ENCODE data around the gene KTN1. TPM values are rescaled to one million over a fixed set of nuclear protein-coding genes. Genes with fewer than 3 reads are reported as not detected.
A peak's percentile ranks its signal among the peaks of the same experiment; 100 is the strongest.

Gene KTN1
- total and polyA plus RNA-seq, 3 experiments from 2014 or later, result 50.4 to 146 (median 145) TPM

GRCh38 chr14:55607386-55607785 is 27.4 kb downstream of the KTN1 start:
- Histone ChIP-seq H3K36me3 (ENCODE audit: insufficient read depth, low read length) (no peaks in the 10 kb centered on the region), H3K9me3 (ENCODE audit: low read length) (no peaks in the 10 kb centered on the region), H3K27ac (ENCODE audit: low read depth, low read length) (no peak overlapping the region), H3K4me3 (ENCODE audit: low read length) (no peak overlapping the region), H3K4me1 (ENCODE audit: insufficient read depth, low read length) (peaks cover 26% of the 10 kb centered on the region), H3K27me3 (ENCODE audit: insufficient read depth, low read length, poor library complexity, severe bottlenecking) (no peaks in the 10 kb centered on the region)
- ChIA-PET CTCF (no interaction called here), POLR2A (no interaction called here)
- H3K27me3 Mint-ChIP-seq, result no peaks in the 10 kb centered on the region
- H3K4me1 Mint-ChIP-seq, result peaks cover 37 to 42% (median 41%) of the 10 kb centered on the region in 3 donors
- DNase-seq, result no peak
- no peaks in the 10 kb centered on the region for H3K9me3 Mint-ChIP-seq
- peak overlapping the region in 1 of 8 donors; percentile 10 for H3K27ac Mint-ChIP-seq
- H3K4me3 Mint-ChIP-seq, result no peak overlapping the region
- peaks cover 0 to 16% (median 5%) of the 10 kb centered on the region in 3 donors for H3K36me3 Mint-ChIP-seq

- no peak overlapping the region for H3K27ac ChIP-seq (ENCODE audit: low read depth, low read length)
- peaks cover 46 to 60% (median 60%) of the 10 kb centered on the region in 3 donors for H3K4me1 Mint-ChIP-seq
- CTCF ChIA-PET, result no interaction called here
- POLR2A ChIA-PET, result no interaction called here
- no peak for DNase-seq
- no peak overlapping the region for H3K4me3 ChIP-seq (ENCODE audit: low read length)
- no peak overlapping the region for H3K4me3 Mint-ChIP-seq
- peaks cover 0 to 35% (median 13%) of the 10 kb centered on the region in 3 donors for H3K36me3 Mint-ChIP-seq
- H3K36me3 ChIP-seq (ENCODE audit: insufficient read depth, low read length), result no peaks in the 10 kb centered on the region
- H3K9me3 ChIP-seq (ENCODE audit: low read length), result no peaks in the 10 kb centered on the region
- peak overlapping the region in 1 of 8 donors; percentile 34 for H3K27ac Mint-ChIP-seq
- no peaks in the 10 kb centered on the region for H3K27me3 ChIP-seq (ENCODE audit: insufficient read depth, low read length, poor library complexity, severe bottlenecking)
- no peaks in the 10 kb centered on the region for H3K27me3 Mint-ChIP-seq
- peaks cover 10% of the 10 kb centered on the region for H3K4me1 ChIP-seq (ENCODE audit: insufficient read depth, low read length)
- H3K9me3 Mint-ChIP-seq, result no peaks in the 10 kb centered on the region
Measured at GRCh38 chr14:55609681-55610080, 29.7 kb downstream of the KTN1 start.

GRCh38 chr14:55610713-55611370 is 30.8 kb downstream of the KTN1 start:
- H3K27ac ChIP-seq (ENCODE audit: low read depth, low read length), result no peak overlapping the region
- H3K4me1 ChIP-seq (ENCODE audit: insufficient read depth, low read length), result peaks cover 10% of the 10 kb centered on the region
- no peak overlapping the region for H3K4me3 ChIP-seq (ENCODE audit: low read length)
- POLR2A ChIA-PET, result no interaction called here
- Mint-ChIP-seq H3K9me3 (no peaks in the 10 kb centered on the region), H3K4me3 (no peak overlapping the region), H3K27me3 (no peaks in the 10 kb centered on the region), H3K36me3 (peaks cover 0 to 40% (median 19%) of the 10 kb centered on the region in 3 donors), H3K27ac (no peak overlapping the region), H3K4me1 (peaks cover 41 to 63% (median 60%) of the 10 kb centered on the region in 3 donors)
- H3K9me3 ChIP-seq (ENCODE audit: low read length), result no peaks in the 10 kb centered on the region
- H3K36me3 ChIP-seq (ENCODE audit: insufficient read depth, low read length), result no peaks in the 10 kb centered on the region
- CTCF ChIA-PET, result no interaction called here
- no peak for DNase-seq
- H3K27me3 ChIP-seq (ENCODE audit: insufficient read depth, low read length, poor library complexity, severe bottlenecking), result no peaks in the 10 kb centered on the region

- peaks cover 0 to 3% of the 10 kb centered on the region in 2 donors for H3K27me3 Mint-ChIP-seq
- no peak overlapping the region for H3K4me3 Mint-ChIP-seq
- Histone ChIP-seq H3K4me3 (ENCODE audit: low read length) (no peak overlapping the region), H3K27ac (ENCODE audit: low read depth, low read length) (no peak overlapping the region), H3K4me1 (ENCODE audit: insufficient read depth, low read length) (peaks cover 10% of the 10 kb centered on the region), H3K9me3 (ENCODE audit: low read length) (no peaks in the 10 kb centered on the region), H3K36me3 (ENCODE audit: insufficient read depth, low read length) (no peaks in the 10 kb centered on the region), H3K27me3 (ENCODE audit: insufficient read depth, low read length, poor library complexity, severe bottlenecking) (no peaks in the 10 kb centered on the region)
- H3K4me1 Mint-ChIP-seq, result peaks cover 34 to 55% (median 52%) of the 10 kb centered on the region in 3 donors
- no peak for DNase-seq
- ChIA-PET CTCF (no interaction called here), POLR2A (no interaction called here)
- peak overlapping the region in 1 of 8 donors; percentile 20 for H3K27ac Mint-ChIP-seq
- H3K9me3 Mint-ChIP-seq, result no peaks in the 10 kb centered on the region
- H3K36me3 Mint-ChIP-seq, result peaks cover 10 to 51% (median 24%) of the 10 kb centered on the region in 3 donors
Measured at GRCh38 chr14:55611859-55612258, 31.9 kb downstream of the KTN1 start.

- Histone ChIP-seq H3K27ac (ENCODE audit: low read depth, low read length) (no peak overlapping the region), H3K27me3 (ENCODE audit: insufficient read depth, low read length, poor library complexity, severe bottlenecking) (no peaks in the 10 kb centered on the region), H3K36me3 (ENCODE audit: insufficient read depth, low read length) (peaks cover 15% of the 10 kb centered on the region), H3K4me3 (ENCODE audit: low read length) (no peak overlapping the region), H3K9me3 (ENCODE audit: low read length) (no peaks in the 10 kb centered on the region), H3K4me1 (ENCODE audit: insufficient read depth, low read length) (no peaks in the 10 kb centered on the region)
- DNase-seq, result no peak
- Mint-ChIP-seq H3K27ac (no peak overlapping the region), H3K27me3 (peaks cover 0 to 3% of the 10 kb centered on the region in 2 donors), H3K36me3 (peaks cover 21 to 69% (median 33%) of the 10 kb centered on the region in 3 donors), H3K4me1 (peaks cover 22 to 36% (median 35%) of the 10 kb centered on the region in 3 donors), H3K4me3 (no peak overlapping the region), H3K9me3 (peaks cover 0 to under 1% (median 0%) of the 10 kb centered on the region in 5 donors)
- CTCF ChIA-PET, result no interaction called here
- POLR2A ChIA-PET, result no interaction called here
Measured at GRCh38 chr14:55614304-55614703, 34.3 kb downstream of the KTN1 start.

- POLR2A ChIA-PET, result no interaction called here
- no peak overlapping the region for H3K27ac Mint-ChIP-seq
- H3K9me3 Mint-ChIP-seq, result peaks cover 0 to 7% (median 6%) of the 10 kb centered on the region in 5 donors
- H3K27me3 Mint-ChIP-seq, result peaks cover 0 to 3% of the 10 kb centered on the region in 2 donors
- Histone ChIP-seq H3K4me1 (ENCODE audit: insufficient read depth, low read length) (no peaks in the 10 kb centered on the region), H3K9me3 (ENCODE audit: low read length) (no peaks in the 10 kb centered on the region), H3K27me3 (ENCODE audit: insufficient read depth, low read length, poor library complexity, severe bottlenecking) (no peaks in the 10 kb centered on the region), H3K36me3 (ENCODE audit: insufficient read depth, low read length) (peaks cover 42% of the 10 kb centered on the region), H3K4me3 (ENCODE audit: low read length) (no peak overlapping the region), H3K27ac (ENCODE audit: low read depth, low read length) (no peak overlapping the region)
- CTCF ChIA-PET, result no interaction called here
- H3K4me1 Mint-ChIP-seq, result peaks cover 0 to 8% (median 4%) of the 10 kb centered on the region in 3 donors
- H3K4me3 Mint-ChIP-seq, result no peak overlapping the region
- peaks cover 47 to 87% (median 54%) of the 10 kb centered on the region in 3 donors for H3K36me3 Mint-ChIP-seq
- no peak for DNase-seq
Measured at GRCh38 chr14:55620277-55620676, 40.3 kb downstream of the KTN1 start.

GRCh38 chr14:55620981-55621380 is 41.0 kb downstream of the KTN1 start:
- no peaks in the 10 kb centered on the region for H3K9me3 ChIP-seq (ENCODE audit: low read length)
- ChIA-PET CTCF (no interaction called here), POLR2A (no interaction called here)
- peaks cover 44 to 88% (median 53%) of the 10 kb centered on the region in 3 donors for H3K36me3 Mint-ChIP-seq
- peaks cover 42% of the 10 kb centered on the region for H3K36me3 ChIP-seq (ENCODE audit: insufficient read depth, low read length)
- H3K27ac ChIP-seq (ENCODE audit: low read depth, low read length), result no peak overlapping the region
- no peaks in the 10 kb centered on the region for H3K27me3 ChIP-seq (ENCODE audit: insufficient read depth, low read length, poor library complexity, severe bottlenecking)
- H3K27ac Mint-ChIP-seq, result peak overlapping the region in 1 of 8 donors; percentile 38
- H3K4me1 Mint-ChIP-seq, result peaks cover 0 to 15% (median 4%) of the 10 kb centered on the region in 3 donors
- H3K4me1 ChIP-seq (ENCODE audit: insufficient read depth, low read length), result no peaks in the 10 kb centered on the region
- peaks cover 0 to 3% of the 10 kb centered on the region in 2 donors for H3K27me3 Mint-ChIP-seq
- H3K4me3 ChIP-seq (ENCODE audit: low read length), result no peak overlapping the region
- peaks cover 0 to 7% (median 6%) of the 10 kb centered on the region in 5 donors for H3K9me3 Mint-ChIP-seq
- no peak overlapping the region for H3K4me3 Mint-ChIP-seq
- DNase-seq, result no peak

GRCh38 chr14:55621391-55621790 is 41.4 kb downstream of the KTN1 start:
- H3K27ac Mint-ChIP-seq, result peak overlapping the region in 1 of 8 donors; percentile 38
- H3K27me3 ChIP-seq (ENCODE audit: insufficient read depth, low read length, poor library complexity, severe bottlenecking), result no peaks in the 10 kb centered on the region
- no peak overlapping the region for H3K4me3 ChIP-seq (ENCODE audit: low read length)
- peaks cover 0 to 7% (median 6%) of the 10 kb centered on the region in 5 donors for H3K9me3 Mint-ChIP-seq
- POLR2A ChIA-PET, result no interaction called here
- no peak for DNase-seq
- H3K27ac ChIP-seq (ENCODE audit: low read depth, low read length), result no peak overlapping the region
- no peaks in the 10 kb centered on the region for H3K27me3 Mint-ChIP-seq
- H3K4me1 Mint-ChIP-seq, result peaks cover 0 to 19% (median 7%) of the 10 kb centered on the region in 3 donors
- CTCF ChIA-PET, result no interaction called here
- H3K9me3 ChIP-seq (ENCODE audit: low read length), result no peaks in the 10 kb centered on the region
- no peaks in the 10 kb centered on the region for H3K4me1 ChIP-seq (ENCODE audit: insufficient read depth, low read length)
- H3K36me3 Mint-ChIP-seq, result peaks cover 42 to 87% (median 49%) of the 10 kb centered on the region in 3 donors
- H3K36me3 ChIP-seq (ENCODE audit: insufficient read depth, low read length), result peaks cover 42% of the 10 kb centered on the region
- H3K4me3 Mint-ChIP-seq, result no peak overlapping the region

All from CD8-positive, alpha-beta memory T cell (primary cell).